IMR-90 (cell line): ENCODE data around the gene IGF2R.

Source experiments
- BHLHE40 ChIP-seq: fragments of 150-350 bp; IDR thresholded peaks from 2 replicates; pipeline ENCODE4 v1.6.1; 2016; ENCODE audit warnings: mild to moderate bottlenecking, low read depth, low read length
- CEBPB ChIP-seq: IDR thresholded peaks from 2 replicates; pipeline ENCODE4 v1.6.1; 2012; ENCODE audit warnings: low read depth, low read length, improper control_type of control experiment
- FOS ChIP-seq: fragments of 150-350 bp; IDR thresholded peaks from 2 replicates; pipeline ENCODE4 v1.6.1; 2016; ENCODE audit warnings: low read depth, low read length
- MAFK ChIP-seq: IDR thresholded peaks from 2 replicates; pipeline ENCODE4 v1.6.1; 2012; ENCODE audit warnings: low read depth, low read length, improper control_type of control experiment
- MAZ ChIP-seq: IDR thresholded peaks from 2 replicates; pipeline ENCODE4 v1.6.1; 2012; ENCODE audit warnings: low read depth, mild to moderate bottlenecking, low read length, improper control_type of control experiment, moderate library complexity, borderline replicate concordance
- MXI1 ChIP-seq: IDR thresholded peaks from 2 replicates; pipeline ENCODE4 v1.6.1; 2012; ENCODE audit warnings: low read depth, mild to moderate bottlenecking, low read length, moderate library complexity, borderline replicate concordance
- NFE2L2 ChIP-seq: fragments of 150-350 bp; IDR thresholded peaks from 2 replicates; pipeline ENCODE4 v1.6.1; 2016; ENCODE audit warnings: low read depth, mild to moderate bottlenecking, low read length
- POLR2A ChIP-seq: IDR thresholded peaks from 2 replicates; pipeline ENCODE4 v1.6.1; 2012; ENCODE audit warnings: mild to moderate bottlenecking, low read depth, low read length
- RAD21 ChIP-seq: IDR thresholded peaks from 2 replicates; pipeline ENCODE4 v1.6.1; 2012; ENCODE audit warnings: low read length, improper control_type of control experiment
- RCOR1 ChIP-seq: IDR thresholded peaks from 2 replicates; pipeline ENCODE4 v1.6.1; 2012; ENCODE audit warnings: mild to moderate bottlenecking, low read length, improper control_type of control experiment; ENCODE audit not compliant: insufficient replicate concordance
- RFX5 ChIP-seq: IDR thresholded peaks from 2 replicates; pipeline ENCODE4 v1.8.0; 2012; ENCODE audit warnings: low read depth, mild to moderate bottlenecking, low read length, moderate library complexity
- SMC3 ChIP-seq: fragments of 150-350 bp; IDR thresholded peaks from 2 replicates; pipeline ENCODE4 v1.6.1; 2016; ENCODE audit warnings: low read depth, mild to moderate bottlenecking, antibody characterized with exemption, low read length, moderate library complexity
- TF ChIP-seq, protein P1 (sequence below): conservative IDR thresholded peaks from 2 replicates; pipeline ENCODE4 v1.5.1; 2012; ENCODE audit warnings: mild to moderate bottlenecking, low read depth, low read length, improper control_type of control experiment

DNA sequence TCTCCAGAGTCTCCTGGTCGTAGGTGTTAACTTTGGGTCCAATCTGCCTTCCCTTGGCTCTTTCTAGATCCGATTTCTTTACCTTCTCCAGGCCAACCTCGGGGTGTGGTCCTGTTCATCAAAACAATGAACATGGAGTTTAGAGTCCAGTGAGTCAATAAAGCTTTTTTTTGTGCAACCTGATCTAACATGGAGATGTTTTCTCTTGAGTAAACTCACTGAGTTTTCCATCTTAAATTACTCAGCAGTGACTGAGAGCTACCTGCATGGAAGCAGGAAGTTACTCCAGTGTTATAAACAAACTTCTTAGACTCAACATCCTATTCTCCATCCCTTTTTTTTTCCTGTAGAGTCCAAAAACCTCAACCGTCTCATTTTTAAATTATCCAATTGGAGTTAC is 137.8 kb downstream of the IGF2R start:
- TF ChIP-seq POLR2A = no peak
- TF ChIP-seq, protein P1, sequence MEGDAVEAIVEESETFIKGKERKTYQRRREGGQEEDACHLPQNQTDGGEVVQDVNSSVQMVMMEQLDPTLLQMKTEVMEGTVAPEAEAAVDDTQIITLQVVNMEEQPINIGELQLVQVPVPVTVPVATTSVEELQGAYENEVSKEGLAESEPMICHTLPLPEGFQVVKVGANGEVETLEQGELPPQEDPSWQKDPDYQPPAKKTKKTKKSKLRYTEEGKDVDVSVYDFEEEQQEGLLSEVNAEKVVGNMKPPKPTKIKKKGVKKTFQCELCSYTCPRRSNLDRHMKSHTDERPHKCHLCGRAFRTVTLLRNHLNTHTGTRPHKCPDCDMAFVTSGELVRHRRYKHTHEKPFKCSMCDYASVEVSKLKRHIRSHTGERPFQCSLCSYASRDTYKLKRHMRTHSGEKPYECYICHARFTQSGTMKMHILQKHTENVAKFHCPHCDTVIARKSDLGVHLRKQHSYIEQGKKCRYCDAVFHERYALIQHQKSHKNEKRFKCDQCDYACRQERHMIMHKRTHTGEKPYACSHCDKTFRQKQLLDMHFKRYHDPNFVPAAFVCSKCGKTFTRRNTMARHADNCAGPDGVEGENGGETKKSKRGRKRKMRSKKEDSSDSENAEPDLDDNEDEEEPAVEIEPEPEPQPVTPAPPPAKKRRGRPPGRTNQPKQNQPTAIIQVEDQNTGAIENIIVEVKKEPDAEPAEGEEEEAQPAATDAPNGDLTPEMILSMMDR = no peak
- no peak for TF ChIP-seq RAD21
- TF ChIP-seq BHLHE40 = no peak
- TF ChIP-seq MAZ = no peak
- no peak for TF ChIP-seq CEBPB
- no peak for TF ChIP-seq MAFK
- TF ChIP-seq NFE2L2 = no peak
- TF ChIP-seq RCOR1 = no peak
- TF ChIP-seq SMC3 = no peak
- TF ChIP-seq FOS = no peak
- no peak for TF ChIP-seq RFX5
- TF ChIP-seq MXI1 = no peak
